Endometrial microvascular endothelial cells (primary cell): ENCODE results near the gene USP17L5. TPM values are rescaled to one million over a fixed set of nuclear protein-coding genes. Genes with fewer than 3 reads are reported as not detected.
"Not testable (repeated sequence)": the region's sequence is repeated elsewhere in the genome, so short reads cannot be mapped to it uniquely, and the experiment has no call there.

Experiments used
- in situ Hi-C: cut with HindIII; loops from 2 replicates; pipeline ENCODE4 v1.10.0; 2017; ENCODE audit warnings: low sequenced_read_pairs, low pct_unique_long_range_greater_than_20kb; ENCODE audit errors: inconsistent ontology term
- total RNA-seq: library from RNA; depleted of rRNA; stranded (reverse); fragments of >200 nt; gene quantifications from one replicate; pipeline ENCODE4 v1.2.3, GENCODE V29; 2015; ENCODE audit errors: inconsistent ontology term

Gene USP17L5
- not detected for total RNA-seq

GRCh38 chr4:9339103-9339502, at the start of gene USP17L5:
USP17L5 (plus strand) TSS chr4:9339403; CDS start chr4:9339403, 0 bp downstream.
- in situ Hi-C loops: not testable (repeated sequence)

GRCh38 chr4:9324191-9324590, 15.0 kb upstream of the USP17L5 start:
- in situ Hi-C loops: not testable (repeated sequence)

- in situ Hi-C loops: not testable (repeated sequence)
Observed at GRCh38 chr4:9324865-9325264, 14.3 kb upstream of the USP17L5 start, which contains the start of gene USP17L24. USP17L24 (plus strand) TSS chr4:9325165; CDS start chr4:9325165, 0 bp downstream.

DNA sequence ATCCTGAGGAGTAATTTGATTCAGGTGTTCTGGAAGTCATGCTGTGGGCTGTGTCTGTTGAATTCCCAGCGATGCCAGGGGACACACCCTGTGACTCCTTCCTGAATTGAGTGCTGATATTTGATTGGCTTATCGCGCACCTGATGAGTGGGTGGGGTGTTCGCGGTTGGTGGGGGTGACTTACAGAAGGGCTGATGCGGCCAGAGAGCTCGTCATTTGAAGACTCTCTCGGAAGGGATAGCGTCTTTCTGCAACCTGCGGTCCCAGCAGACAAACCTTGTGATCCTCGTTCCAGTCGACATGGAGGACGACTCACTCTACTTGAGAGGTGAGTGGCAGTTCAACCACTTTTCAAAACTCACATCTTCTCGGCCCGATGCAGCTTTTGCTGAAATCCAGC, 9.6 kb upstream of the USP17L5 start, which contains the start of gene USP17L25:
Gene USP17L25, plus strand, starts transcription at position 301 of the 400 bp plus-strand sequence. Its CDS starts 0 bp downstream, at position 301.
- in situ Hi-C loops: not testable (repeated sequence)

GRCh38 chr4:9334358-9334757, 4.8 kb upstream of the USP17L5 start, which contains the start of gene USP17L26:
USP17L26 (plus strand) TSS chr4:9334658; CDS start chr4:9334658, 0 bp downstream.
- in situ Hi-C loops: not testable (repeated sequence)

DNA sequence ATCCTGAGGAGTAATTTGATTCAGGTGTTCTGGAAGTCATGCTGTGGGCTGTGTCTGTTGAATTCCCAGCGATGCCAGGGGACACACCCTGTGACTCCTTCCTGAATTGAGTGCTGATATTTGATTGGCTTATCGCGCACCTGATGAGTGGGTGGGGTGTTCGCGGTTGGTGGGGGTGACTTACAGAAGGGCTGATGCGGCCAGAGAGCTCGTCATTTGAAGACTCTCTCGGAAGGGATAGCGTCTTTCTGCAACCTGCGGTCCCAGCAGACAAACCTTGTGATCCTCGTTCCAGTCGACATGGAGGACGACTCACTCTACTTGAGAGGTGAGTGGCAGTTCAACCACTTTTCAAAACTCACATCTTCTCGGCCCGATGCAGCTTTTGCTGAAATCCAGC, 4.6 kb downstream of the USP17L5 start, which contains the start of gene USP17L27:
Gene USP17L27, plus strand, starts transcription at position 301 of the 400 bp plus-strand sequence. Its CDS starts 0 bp downstream, at position 301.
- in situ Hi-C loops: not testable (repeated sequence)

- in situ Hi-C loops: not testable (repeated sequence)
Observed at GRCh38 chr4:9348593-9348992, 9.4 kb downstream of the USP17L5 start, which contains the start of gene USP17L28. USP17L28 (plus strand) TSS chr4:9348893; CDS start chr4:9348893, 0 bp downstream.

DNA sequence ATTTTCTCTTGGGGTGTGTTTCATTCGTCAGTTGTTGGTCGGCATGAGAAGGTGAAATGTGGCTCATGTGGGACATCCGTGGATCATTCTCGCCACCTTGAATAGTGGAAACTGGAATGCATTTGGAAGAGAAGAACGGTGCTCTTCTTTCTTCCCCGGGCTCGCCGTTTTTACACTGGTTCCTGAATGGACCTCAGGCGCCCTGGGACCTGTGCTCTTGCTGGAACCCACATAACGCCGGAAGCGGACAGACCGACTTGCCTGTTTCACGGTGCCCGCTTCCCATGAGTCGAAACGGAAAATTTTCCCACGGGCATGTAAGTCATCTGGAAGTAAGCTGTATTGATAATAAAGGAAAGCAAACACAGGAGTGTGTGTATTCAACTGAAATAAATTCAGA, 11.7 kb downstream of the USP17L5 start:
- in situ Hi-C loops: not testable (repeated sequence)

DNA sequence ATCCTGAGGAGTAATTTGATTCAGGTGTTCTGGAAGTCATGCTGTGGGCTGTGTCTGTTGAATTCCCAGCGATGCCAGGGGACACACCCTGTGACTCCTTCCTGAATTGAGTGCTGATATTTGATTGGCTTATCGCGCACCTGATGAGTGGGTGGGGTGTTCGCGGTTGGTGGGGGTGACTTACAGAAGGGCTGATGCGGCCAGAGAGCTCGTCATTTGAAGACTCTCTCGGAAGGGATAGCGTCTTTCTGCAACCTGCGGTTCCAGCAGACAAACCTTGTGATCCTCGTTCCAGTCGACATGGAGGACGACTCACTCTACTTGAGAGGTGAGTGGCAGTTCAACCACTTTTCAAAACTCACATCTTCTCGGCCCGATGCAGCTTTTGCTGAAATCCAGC, 14.1 kb downstream of the USP17L5 start, which contains the start of gene USP17L29:
Gene USP17L29, plus strand, starts transcription at position 301 of the 400 bp plus-strand sequence. Its CDS starts 0 bp downstream, at position 301.
- in situ Hi-C loops: not testable (repeated sequence)

DNA sequence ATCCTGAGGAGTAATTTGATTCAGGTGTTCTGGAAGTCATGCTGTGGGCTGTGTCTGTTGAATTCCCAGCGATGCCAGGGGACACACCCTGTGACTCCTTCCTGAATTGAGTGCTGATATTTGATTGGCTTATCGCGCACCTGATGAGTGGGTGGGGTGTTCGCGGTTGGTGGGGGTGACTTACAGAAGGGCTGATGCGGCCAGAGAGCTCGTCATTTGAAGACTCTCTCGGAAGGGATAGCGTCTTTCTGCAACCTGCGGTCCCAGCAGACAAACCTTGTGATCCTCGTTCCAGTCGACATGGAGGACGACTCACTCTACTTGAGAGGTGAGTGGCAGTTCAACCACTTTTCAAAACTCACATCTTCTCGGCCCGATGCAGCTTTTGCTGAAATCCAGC, 23.6 kb downstream of the USP17L5 start, which contains the start of gene USP17L30:
Gene USP17L30, plus strand, starts transcription at position 301 of the 400 bp plus-strand sequence. Its CDS starts 0 bp downstream, at position 301.
- in situ Hi-C loops: not testable (repeated sequence)

GRCh38 chr4:9379881-9380280, 40.7 kb downstream of the USP17L5 start:
- in situ Hi-C loops: not testable (repeated sequence)

- in situ Hi-C loops: not testable (repeated sequence)
Observed at GRCh38 chr4:9381012-9381534, 41.9 kb downstream of the USP17L5 start.

DNA sequence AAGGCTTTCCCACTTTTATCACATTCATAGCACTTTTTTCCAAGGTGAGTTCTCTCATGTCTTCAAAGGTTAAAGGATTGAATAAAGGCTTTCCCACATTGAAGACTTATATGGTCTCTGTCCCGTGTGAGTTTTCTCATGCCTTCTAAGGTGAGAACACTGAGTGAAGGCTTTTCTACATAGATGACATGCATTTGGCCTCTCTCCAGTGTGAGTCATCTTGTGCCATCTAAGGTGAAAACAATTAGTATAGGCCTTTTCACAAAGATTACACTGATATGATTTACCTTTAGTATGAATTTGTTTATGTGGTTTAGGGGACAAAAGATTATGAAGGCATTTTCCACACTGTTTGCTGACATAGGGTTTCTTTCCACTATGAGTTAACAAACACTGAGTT, 44.9 kb downstream of the USP17L5 start:
- in situ Hi-C loops: no loop called here

GRCh38 chr4:9389001-9389400, 49.8 kb downstream of the USP17L5 start:
- in situ Hi-C loops: not testable (repeated sequence)

Other genes starting within 250 kb of the USP17L5 start
- gene FAM90A26, start 169.0 kb upstream of the USP17L5 start, total RNA-seq: not detected
- not detected for gene USP17L10, start 128.7 kb upstream of the USP17L5 start, total RNA-seq
- not detected for gene USP17L11, start 124.0 kb upstream of the USP17L5 start, total RNA-seq
- not detected for gene USP17L12, start 119.3 kb upstream of the USP17L5 start, total RNA-seq
- gene USP17L13, start 114.5 kb upstream of the USP17L5 start, total RNA-seq: not detected
- not detected for gene USP17L15, start 105.0 kb upstream of the USP17L5 start, total RNA-seq
- gene USP17L17, start 95.5 kb upstream of the USP17L5 start, total RNA-seq: not detected
- not detected for gene USP17L18, start 90.8 kb upstream of the USP17L5 start, total RNA-seq
- not detected for gene USP17L19, start 86.0 kb upstream of the USP17L5 start, total RNA-seq
- gene USP17L20, start 81.3 kb upstream of the USP17L5 start, total RNA-seq: not detected
- not detected for gene USP17L21, start 76.5 kb upstream of the USP17L5 start, total RNA-seq
- gene USP17L22, start 71.8 kb upstream of the USP17L5 start, total RNA-seq: not detected
- not detected for gene USP17L24, start 14.2 kb upstream of the USP17L5 start, total RNA-seq
- not detected for gene USP17L25, start 9.5 kb upstream of the USP17L5 start, total RNA-seq
- not detected for gene USP17L26, start 4.7 kb upstream of the USP17L5 start, total RNA-seq
- gene USP17L27, start 4.7 kb downstream of the USP17L5 start, total RNA-seq: not detected
- not detected for gene USP17L28, start 9.5 kb downstream of the USP17L5 start, total RNA-seq
- gene USP17L29, start 14.2 kb downstream of the USP17L5 start, total RNA-seq: not detected
- not detected for gene USP17L30, start 23.7 kb downstream of the USP17L5 start, total RNA-seq
- gene DEFB131A, start 105.0 kb downstream of the USP17L5 start, total RNA-seq: not detected